GM06990 (cell line): ENCODE data around the gene FNDC8.

Experiments
- DNase-seq: peaks from one replicate; pipeline ENCODE4 v3.0.0-alpha.2; 2011; ENCODE audit not compliant: insufficient read length; ENCODE audit errors: extremely low read depth
- H3K27me3 ChIP-seq: replicated peaks from 2 replicates; pipeline ENCODE4 v1.6.0; 2011; ENCODE audit warnings: low read length; ENCODE audit not compliant: control insufficient read depth, insufficient read depth
- H3K36me3 ChIP-seq: 2 replicates; pipeline ENCODE4 v1.5.1; 2011; ENCODE audit warnings: low read length; ENCODE audit not compliant: control insufficient read depth, insufficient read depth
- H3K4me3 ChIP-seq: replicated peaks from 2 replicates; pipeline ENCODE4 v1.5.1; 2011; ENCODE audit warnings: low read depth, mild to moderate bottlenecking, control low read depth, low read length
- TF ChIP-seq, protein P1 (sequence below): IDR thresholded peaks from 2 replicates; pipeline ENCODE4 v1.5.1; 2011; ENCODE audit warnings: low read length, control low read depth, mild to moderate bottlenecking, inconsistent platforms; ENCODE audit not compliant: insufficient read depth, poor library complexity, severe bottlenecking

Gene FNDC8

DNA sequence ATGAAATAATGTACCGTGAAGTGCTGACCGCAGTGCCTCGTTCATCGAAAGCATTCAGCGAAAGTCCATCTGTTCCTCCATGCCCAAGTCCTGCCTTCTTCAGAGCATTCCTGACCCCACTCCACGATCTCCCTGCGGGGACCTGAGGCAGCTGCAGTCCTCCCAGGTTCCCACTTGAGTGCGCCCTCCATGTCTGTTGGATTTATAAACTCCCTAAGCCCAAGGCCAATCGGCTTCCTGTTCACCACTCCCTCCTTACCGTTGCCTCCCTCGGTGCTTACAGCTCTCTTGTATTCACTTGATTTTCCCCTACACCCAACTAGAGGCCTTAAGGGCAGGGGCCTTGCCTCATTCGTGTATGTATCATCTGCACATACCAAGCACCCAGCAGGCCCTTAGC lies 4.6 kb upstream of the FNDC8 start:
- TF ChIP-seq, protein P1, sequence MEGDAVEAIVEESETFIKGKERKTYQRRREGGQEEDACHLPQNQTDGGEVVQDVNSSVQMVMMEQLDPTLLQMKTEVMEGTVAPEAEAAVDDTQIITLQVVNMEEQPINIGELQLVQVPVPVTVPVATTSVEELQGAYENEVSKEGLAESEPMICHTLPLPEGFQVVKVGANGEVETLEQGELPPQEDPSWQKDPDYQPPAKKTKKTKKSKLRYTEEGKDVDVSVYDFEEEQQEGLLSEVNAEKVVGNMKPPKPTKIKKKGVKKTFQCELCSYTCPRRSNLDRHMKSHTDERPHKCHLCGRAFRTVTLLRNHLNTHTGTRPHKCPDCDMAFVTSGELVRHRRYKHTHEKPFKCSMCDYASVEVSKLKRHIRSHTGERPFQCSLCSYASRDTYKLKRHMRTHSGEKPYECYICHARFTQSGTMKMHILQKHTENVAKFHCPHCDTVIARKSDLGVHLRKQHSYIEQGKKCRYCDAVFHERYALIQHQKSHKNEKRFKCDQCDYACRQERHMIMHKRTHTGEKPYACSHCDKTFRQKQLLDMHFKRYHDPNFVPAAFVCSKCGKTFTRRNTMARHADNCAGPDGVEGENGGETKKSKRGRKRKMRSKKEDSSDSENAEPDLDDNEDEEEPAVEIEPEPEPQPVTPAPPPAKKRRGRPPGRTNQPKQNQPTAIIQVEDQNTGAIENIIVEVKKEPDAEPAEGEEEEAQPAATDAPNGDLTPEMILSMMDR = no peak
- H3K36me3 ChIP-seq = no peaks in the 10 kb centered on the region; the same call in 1 of the 2 replicates
- H3K4me3 ChIP-seq = no peak overlapping the region
- H3K27me3 ChIP-seq = no peaks in the 10 kb centered on the region
- no peak for DNase-seq

- TF ChIP-seq, protein P1 = peak; percentile 67
- no peak for DNase-seq
- Histone ChIP-seq H3K36me3 (no peaks in the 10 kb centered on the region; the same call in 1 of the 2 replicates), H3K27me3 (no peaks in the 10 kb centered on the region), H3K4me3 (no peak overlapping the region)
Measured at GRCh38 chr17:35117984-35118383, 3.4 kb upstream of the FNDC8 start.

DNA sequence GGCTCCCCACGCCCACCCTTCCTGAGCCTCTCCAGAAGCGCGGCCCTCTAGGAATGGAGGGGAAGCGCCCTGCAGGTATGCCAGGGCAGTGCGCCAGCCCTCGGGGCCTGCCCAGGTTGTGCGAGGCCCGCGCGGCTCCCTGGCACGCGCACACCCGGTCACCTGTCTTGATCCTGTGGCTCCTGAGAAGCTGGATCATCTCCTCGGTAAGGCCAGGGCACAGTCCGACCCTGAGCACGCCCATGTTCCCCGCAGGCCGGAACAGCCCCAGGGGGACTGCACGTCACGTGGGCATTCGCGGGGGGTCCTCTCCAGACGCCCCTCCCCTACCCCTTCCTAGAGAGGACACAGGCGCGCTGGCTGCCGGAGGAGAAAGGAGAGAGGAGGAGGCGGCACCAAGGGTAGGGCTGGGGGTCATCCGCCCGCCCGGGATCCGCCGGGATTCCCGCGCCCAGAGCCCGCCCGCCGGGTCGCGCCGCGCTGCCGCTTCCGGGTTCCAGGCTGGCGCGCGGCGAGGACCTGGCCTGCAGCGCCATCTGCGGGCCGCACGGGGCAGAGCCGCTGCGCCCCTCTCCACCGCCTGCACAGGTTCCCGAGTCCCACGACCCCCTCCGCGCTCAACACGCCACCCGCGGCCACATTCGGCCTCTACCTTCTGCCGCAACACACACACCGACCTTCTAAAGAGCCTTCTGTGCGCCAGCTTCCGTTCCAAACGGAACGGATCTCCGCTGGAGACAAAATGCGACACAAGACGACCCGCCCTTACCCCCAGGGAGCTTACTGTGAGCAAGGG lies 1.8 kb upstream of the FNDC8 start, which contains the start of gene RAD51D:
TSS of gene RAD51D (minus strand) at position 491 of the 796 bp plus-strand sequence. CDS start at position 244, 247 bp downstream.
- H3K36me3 ChIP-seq = no peaks in the 10 kb centered on the region; the same call in 1 of the 2 replicates
- peak within 1 kb of the TSS; percentile 85 for H3K4me3 ChIP-seq
- H3K27me3 ChIP-seq = no peaks in the 10 kb centered on the region
- peak; percentile 89 for DNase-seq
- TF ChIP-seq, protein P1 = peak; percentile 73

GRCh38 chr17:35127751-35128514 lies 6.5 kb downstream of the FNDC8 start:
- TF ChIP-seq, protein P1 = no peak
- no peak for DNase-seq
- peaks cover 15% of the 10 kb centered on the region for H3K36me3 ChIP-seq
- no peak overlapping the region for H3K4me3 ChIP-seq
- H3K27me3 ChIP-seq = no peaks in the 10 kb centered on the region

DNA sequence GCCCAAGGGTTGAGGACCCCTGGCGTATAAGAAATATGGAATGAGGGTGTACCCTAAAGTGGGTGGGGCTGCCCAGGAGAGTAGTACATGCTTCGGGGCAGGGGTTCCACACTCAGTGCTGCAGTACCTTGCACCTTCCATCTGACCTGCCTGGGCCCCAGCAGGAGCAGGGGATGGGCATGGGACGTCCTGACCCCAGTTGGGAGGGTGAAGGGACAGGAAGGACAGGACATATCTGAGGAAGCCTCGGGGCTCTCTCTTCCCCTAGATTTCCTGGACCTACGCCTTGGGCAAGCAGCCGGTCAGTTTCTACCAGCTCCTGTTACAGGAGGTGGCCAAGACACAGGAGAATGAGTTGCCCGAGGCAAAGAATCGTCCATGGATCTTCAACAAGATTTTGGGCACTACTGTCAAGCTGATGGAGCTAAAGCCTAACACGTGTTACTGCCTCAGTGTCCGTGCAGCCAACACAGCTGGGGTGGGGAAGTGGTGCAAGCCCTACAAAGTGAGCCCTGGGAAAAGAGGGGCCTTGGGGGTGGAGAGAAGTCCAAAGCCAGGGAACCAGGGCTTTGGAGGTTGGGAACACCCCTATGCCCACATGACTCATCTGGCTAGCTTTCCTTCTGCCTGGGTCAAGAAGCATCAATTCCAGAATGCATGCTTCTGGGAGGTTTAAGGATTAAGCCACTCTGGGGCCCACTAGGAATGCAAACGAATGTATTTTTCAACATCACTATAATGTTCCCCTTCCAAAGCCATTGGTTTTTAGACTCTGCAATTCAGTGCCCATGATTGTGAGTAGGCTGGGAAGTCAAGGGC lies 7.9 kb downstream of the FNDC8 start:
- TF ChIP-seq, protein P1 = no peak
- no peak overlapping the region for H3K4me3 ChIP-seq
- no peak for DNase-seq
- H3K27me3 ChIP-seq = no peaks in the 10 kb centered on the region
- H3K36me3 ChIP-seq = peaks cover 23% of the 10 kb centered on the region
